ENCODE results near the gene FAM222B.

FAM222B gene

DNA sequence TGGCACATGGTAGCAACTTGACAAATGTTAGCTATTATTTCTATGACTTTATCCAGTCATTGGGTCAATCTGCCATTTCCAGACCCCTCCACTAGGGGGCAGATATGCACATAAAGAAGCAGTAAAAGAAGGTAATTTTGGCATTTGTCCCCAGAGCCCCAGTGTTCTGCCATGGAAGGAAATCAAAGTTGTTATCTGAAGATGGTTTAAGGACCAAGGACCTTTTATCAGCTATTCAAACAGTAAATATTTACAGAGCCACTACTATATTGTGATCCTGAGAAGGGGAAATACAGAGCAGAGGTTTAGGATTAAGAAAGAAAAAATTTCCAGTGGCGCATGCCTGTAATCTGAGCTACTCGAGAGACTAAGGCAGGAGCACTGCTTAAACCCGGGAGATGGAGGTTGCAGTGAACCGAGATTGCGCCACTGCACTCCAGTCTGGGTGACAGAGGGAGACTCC, 78.8 kb downstream of the FAM222B start:
- TF ChIP-seq, protein P1, sequence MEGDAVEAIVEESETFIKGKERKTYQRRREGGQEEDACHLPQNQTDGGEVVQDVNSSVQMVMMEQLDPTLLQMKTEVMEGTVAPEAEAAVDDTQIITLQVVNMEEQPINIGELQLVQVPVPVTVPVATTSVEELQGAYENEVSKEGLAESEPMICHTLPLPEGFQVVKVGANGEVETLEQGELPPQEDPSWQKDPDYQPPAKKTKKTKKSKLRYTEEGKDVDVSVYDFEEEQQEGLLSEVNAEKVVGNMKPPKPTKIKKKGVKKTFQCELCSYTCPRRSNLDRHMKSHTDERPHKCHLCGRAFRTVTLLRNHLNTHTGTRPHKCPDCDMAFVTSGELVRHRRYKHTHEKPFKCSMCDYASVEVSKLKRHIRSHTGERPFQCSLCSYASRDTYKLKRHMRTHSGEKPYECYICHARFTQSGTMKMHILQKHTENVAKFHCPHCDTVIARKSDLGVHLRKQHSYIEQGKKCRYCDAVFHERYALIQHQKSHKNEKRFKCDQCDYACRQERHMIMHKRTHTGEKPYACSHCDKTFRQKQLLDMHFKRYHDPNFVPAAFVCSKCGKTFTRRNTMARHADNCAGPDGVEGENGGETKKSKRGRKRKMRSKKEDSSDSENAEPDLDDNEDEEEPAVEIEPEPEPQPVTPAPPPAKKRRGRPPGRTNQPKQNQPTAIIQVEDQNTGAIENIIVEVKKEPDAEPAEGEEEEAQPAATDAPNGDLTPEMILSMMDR (IDR thresholded peaks at IDR 0.05) = peak; percentile 92

DNA sequence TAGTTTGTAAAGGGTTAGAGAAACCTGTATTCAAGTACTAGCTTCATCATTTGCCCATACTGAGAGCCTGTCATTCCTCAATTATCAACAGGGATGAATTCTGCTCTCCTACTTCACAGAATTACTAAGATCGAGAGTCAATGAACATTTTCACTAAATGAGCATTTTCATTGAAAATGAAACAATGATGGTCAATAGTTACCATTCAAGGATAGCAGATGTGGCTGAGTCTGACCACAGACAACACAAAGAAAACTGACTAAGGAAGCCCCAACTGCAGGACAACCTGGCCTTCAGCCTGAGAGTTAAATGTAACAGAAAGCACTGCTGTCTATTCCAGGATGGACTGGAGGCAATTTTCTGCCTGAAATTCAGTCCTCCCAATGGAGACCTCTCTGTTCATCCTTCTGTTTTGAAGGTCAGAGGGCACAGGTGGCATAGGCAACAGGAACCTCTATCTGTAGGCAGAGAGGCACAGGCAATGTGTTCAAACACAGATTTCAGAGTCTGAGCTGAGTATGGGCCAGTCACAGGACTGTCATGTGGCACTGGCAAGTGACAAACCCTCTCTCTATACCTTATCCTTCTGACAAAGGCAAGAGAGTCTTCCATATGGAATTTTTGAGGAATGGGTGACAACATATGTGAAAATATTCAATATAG, 79.3 kb downstream of the FAM222B start:
- TF ChIP-seq, protein P1 (IDR thresholded peaks at IDR 0.05) = no peak

DNA sequence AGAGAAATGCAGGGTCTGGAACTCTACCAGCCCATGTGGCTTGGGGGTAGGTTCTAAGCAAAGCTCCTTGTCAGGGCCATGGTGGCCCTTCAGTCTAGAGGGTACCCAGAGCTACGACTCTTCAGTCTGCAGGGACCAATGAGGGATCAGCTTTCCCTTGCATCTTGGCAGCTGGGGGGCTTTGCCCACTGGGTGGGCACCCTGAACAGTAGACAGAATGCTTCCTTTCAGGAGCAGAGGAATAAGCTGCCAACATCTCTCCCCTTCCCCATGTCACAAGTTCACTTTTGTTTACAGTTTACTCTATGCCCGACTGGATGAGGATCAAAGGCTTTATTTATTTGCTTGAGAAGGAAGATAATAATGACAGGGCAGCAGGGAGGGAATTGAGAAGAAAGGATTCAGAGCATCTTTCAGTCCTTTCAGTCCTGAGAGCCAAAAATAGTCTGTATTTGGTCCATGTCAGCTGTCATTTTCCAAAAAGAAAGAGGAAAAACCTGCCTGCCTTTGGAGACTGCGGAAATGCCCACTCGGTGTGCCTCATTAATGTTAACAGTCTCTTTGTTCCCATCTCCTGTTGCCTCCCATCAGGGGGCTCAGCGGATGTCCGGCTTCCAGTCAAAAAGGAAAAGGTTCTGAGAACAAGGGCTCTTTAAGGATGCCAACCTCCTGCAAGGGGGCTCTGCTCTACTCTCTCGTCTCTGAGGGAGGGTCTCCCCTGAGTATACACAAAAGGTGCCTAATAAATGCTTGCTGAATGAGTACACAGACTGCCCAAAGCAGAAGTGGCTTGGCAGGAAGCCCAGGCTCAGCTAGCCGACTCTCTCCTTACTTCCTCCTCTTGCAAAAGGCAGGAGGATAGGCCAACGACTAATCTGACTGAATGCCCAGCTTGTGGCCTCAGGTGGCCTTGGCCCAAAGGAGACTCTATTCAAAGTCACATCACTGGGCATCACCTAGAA, 81.7 kb downstream of the FAM222B start:
- TF ChIP-seq, protein P1 (IDR thresholded peaks at IDR 0.05) = no peak

DNA sequence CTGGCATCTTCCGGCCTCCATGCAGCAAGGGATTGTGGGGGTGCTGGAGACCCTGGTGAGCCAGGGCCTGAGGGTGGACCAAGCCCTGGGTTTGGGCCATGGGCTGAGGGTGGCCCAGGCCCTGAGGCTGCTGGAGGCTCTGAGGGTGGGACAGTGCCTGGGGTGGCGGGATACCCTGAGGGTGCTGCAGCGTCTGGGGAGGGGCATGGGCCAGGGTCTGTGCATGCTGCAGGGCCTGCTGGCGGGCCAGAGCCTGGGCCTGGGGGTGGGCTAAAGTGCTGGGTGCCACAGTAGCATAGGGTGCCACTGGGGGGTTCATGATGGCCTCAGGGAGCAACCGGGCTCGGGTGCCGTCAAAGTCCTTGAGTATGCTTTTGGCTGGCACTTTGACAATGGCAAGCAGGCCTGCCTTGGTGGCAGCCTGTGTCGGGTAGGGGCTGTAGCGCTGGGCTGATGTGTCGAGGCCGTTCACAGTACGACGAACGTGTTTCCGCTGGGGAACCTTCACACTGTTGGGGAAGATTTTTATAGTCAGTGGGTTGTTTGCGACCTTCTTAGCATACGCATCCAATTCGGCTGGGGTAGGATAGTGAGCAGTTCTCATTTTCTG, 83.2 kb downstream of the FAM222B start:
- TF ChIP-seq, protein P1 (IDR thresholded peaks at IDR 0.05) = no peak

DNA sequence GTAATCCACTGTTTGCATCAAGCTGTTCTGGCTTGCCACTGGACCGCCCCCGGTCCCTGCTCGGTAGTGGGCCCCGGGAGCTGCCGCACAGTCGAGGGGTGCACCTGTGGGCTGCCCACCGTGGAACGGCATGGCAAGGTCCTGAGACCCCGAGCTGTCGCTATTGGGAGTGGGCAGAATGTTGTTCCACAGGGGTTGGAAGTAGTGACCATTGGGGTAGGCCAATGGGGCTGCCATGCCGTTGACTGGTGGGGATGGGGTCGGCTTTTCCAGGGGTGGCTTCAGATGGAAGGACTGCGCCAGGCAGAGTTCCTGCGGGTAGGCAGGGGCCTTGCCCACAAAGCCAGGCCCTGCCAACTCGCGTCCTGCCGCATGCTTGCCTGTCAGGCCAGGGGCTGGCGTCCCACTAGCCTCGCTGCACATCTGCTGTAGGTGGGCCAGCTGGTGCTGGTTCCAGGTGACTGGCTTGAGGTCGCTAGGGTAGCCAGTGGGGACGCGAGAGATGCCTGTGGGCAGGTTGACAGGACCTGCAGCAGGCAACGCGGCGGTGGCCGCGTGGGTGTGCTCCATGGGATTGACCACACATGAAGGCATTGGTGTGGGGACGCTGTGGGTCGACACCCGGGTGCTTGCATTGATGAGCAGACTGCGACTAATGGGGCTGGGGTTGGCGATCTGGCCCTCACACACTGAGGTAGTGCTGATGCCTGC, 84.0 kb downstream of the FAM222B start:
- TF ChIP-seq, protein P1 (IDR thresholded peaks at IDR 0.05) = no peak

DNA sequence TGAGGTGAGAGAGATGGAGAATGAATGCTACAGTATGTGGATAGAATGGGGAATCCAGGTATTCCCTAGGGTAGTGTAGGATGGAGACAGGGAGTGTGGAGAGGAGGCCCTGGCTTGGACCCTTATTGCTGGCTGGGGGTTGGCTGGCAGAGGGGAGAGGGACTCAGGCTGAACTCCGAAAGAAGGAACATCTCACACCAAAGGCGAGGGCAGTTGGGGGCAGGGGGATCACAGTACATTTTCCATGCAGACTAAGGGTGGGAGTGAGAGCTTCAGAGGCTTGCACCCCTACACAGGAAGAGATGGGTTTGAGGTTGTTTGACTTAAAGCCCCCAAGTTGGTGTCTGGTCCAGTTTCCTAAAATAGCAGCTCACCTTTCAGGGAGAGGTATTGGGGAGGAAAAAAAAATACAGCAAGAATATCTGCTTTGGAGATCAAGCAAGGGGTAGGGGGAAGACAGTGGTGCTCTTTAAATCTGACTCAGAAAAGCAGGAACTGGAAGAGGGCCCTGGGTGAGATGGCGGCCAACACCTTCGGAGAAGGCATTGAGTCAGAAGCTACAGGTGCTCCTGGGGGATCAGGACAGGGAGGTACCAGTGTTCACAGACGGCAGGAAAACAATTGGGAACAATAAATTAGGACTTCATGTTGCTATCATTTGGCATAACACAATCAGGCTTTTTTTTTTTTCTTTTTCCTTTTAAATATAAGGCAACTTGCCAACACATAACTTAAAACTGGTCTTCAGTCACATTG, 86.4 kb downstream of the FAM222B start:
- TF ChIP-seq, protein P1 (IDR thresholded peaks at IDR 0.05) = no peak

Data from LNCAP (cell line).